Right lobe of liver (tissue), 4 donors: ENCODE results near the gene TYROBP.

Experiments used
- CTCF ChIP-seq, 4 donors: fragments of 200-600 bp in 3 of 4; fragments of 450-650 bp in 1 of 4; IDR thresholded peaks; one replicate each; pipeline versions ENCODE4 v1.5.1 to v1.8.0; 2016 to 2022; ENCODE audit warnings: antibody characterized with exemption in 4 of 4, mild to moderate bottlenecking in 2 of 4
- POLR2A ChIP-seq: fragments of 450-650 bp; IDR thresholded peaks from one replicate; pipeline ENCODE4 v1.6.1; 2017; ENCODE audit warnings: antibody characterized with exemption, mild to moderate bottlenecking
- donor health status: DM: no; HTN: no; CAD: no.
- donor health status: DM: no; HTN: no; CAD: no.
- donor health status: DM: no; HTN: yes; CAD: no.

- no peak for TF ChIP-seq CTCF (IDR thresholded peaks at IDR 0.05)
- TF ChIP-seq POLR2A, result no peak
These were observed 32.1 kb upstream of the TYROBP start for GRCh38 chr19:35940078-35940775.
